Measurements from ENCODE around the gene COLQ.
A peak's percentile ranks its signal among the peaks of the same experiment; 100 is the strongest.
"Not testable (repeated sequence)": the region's sequence is repeated elsewhere in the genome, so short reads cannot be mapped to it uniquely, and the experiment has no call there.

Gene COLQ

DNA sequence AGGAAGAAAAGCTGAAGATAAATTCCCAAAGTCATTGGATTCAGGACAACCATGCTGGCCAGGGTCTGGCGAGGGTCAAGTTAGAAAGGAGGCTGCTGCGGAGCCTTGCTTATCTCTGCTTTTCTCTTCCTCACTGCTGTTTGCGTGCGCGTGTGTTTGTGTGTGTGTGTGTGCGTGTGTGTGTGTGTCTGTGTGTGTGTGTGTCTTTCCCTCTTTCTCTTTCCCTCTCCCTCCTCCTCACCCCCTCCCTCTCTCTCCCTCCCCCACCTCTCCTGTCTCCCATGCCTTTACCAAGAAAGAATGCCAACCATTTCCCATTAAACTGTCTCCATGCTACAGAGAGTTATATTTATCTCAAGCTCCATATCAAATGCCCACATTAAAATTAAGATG is at the start of gene COLQ:
COLQ (minus strand) TSS at position 134 of the 393 bp plus-strand sequence; CDS start at position 53, 81 bp downstream.
- DNase-seq: peak in 1 of 2 donors; percentile 9

DNA sequence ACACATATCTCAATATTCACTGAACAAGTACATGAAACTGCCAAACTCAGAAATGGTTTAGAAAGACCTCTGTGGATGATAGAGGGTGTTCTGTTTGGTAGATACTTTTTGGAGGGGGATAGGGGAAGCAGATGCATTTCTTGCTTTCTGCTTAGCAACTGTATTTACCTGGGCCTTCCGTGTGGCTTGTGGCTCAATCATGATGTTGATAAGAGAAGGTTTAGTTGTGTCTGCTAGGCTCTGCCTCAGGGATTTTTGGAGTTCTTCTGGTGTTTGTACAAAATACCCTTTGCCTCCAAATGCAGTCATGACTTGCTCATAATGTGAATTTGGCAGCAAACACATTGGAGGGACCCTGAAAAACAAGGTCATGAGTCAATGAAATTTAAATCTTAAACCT is 41.7 kb upstream of the COLQ start:
- DNase-seq: no peak

DNA sequence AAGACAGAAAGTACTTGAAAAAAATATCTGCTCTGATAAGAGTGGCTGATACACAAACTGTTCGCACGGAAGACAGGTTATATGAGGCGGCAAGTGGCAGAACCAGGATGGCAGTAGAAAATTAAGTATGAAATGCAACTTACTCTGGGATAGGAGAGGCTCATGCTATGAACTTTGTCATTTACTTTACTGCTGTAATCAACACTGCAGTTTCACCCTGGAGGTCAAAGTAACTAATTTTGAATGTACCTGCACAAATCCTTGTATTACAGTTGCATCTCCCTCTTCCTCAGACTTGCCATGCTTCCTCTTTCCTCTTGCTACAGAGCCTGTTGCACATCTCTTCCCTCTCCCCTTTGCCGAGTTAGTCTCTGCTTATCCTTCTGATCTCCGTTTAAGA is 41.1 kb upstream of the COLQ start:
- no peak for DNase-seq

DNA sequence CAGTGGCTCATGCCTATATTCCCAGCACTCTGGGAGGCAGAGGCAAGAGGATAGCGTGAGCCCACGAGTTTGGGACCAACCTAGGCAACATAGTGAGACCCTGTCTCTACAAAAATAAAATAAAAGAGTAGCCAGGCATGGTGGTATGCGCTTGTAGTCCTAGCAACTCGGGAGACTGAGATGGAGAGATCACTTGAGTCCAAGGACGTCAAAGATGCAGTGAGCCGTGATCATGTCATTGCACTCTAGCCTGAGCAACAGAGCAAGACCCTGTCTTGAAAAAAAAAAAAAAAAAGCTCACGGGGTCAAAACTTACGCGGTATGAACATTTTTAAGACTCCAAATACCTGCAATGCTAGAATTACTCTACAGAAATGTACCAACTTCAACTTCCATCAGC is 37.1 kb upstream of the COLQ start:
- no peak for DNase-seq

DNA sequence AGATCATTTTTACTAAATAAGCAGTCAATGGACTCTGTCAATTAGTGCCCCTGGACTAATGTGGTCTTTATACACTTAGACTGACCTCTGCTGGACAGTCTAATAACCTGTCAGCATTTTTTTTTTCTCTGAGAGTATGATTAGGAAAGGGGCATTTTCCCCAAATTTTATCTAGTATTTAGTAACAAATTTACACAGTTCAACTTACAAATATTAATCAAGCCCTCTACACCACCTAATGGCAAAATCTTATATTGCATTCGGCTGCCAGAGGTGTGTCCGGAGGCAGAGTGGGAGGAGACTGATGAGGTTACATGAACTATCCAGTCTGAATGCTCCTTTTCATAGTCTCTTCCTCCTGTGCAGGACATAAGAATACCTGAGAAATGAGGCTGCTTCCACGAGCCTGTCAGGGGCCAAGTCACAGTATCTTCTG is 36.0 kb upstream of the COLQ start:
- peak; percentile 70 to 86 for DNase-seq

DNA sequence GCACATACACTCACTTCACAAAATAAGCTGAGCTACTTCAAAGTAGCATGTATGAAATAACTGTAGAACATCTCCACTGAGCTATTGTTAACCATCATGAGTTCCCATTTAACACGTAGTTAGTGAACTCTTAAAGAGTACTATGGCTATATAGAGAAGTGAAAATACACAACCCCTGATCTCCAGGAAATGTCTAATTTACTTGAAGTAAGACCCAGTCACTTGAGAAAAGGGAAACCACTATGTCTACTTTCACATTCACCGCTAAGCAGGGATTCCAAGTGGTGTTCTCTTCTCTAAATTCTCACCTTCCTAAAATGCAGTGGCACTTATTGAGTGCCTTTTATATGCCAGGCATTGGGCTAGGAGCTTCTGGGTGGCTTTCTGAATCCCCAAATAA is 35.0 kb upstream of the COLQ start:
- DNase-seq: peak; percentile 3 to 16

DNA sequence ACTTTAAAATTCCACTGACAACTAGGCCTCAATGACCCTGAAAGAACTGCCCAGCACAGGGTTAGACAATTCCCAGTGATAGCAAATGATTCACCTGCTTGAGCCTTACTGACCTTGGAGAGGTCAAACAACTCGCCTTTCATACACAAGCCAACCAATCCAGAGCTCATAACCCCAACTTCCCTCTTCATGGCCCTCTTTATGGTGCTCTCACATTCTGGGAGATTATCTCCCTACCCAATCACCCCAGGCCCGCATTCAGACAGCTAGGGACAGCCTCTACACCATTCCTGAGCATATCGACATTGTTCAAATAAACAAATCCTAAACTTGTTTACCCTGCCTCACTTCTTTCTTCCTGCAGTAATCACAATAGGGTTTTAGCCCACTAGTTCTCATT is 32.2 kb upstream of the COLQ start:
- no peak for DNase-seq

DNA sequence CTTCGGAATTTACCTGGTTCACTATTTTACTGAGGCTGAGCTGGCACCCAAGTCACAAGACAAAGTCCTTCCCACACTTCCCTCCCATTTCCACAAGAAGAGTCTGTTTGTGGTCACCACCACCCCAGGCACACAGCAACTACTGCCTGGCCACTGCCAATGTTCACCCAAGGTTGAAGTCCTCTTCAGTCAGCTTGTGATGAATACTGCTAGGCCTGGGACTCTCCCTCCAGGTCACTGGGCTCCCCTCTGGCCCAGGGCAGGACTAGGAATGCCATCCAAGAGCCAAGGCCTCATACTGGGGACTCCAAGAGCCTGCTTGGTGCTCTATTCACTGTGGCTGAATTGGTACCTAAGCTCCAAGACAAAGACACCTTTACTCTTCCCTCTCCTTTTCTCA is 30.4 kb upstream of the COLQ start:
- DNase-seq: no peak

DNA sequence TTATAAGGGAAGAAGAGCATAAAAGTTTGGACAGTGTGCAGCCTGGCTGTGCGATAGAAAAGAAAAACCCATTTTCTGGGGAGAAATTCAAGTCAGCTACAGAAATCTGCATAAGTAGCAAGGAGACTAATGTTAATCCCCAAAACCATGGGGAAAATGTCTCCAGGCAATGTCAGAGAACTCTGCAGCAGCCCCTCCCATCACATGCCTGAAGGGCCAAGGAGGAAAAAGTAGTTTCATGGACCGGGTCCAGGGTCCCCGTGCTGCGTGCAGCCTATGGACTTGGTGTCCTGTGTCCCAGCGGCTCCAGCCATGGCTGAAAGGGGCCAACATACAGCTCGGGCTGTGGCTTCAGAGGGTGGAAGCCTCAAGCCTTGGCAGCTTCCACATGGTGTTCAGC is 28.3 kb upstream of the COLQ start:
- no peak for DNase-seq

DNA sequence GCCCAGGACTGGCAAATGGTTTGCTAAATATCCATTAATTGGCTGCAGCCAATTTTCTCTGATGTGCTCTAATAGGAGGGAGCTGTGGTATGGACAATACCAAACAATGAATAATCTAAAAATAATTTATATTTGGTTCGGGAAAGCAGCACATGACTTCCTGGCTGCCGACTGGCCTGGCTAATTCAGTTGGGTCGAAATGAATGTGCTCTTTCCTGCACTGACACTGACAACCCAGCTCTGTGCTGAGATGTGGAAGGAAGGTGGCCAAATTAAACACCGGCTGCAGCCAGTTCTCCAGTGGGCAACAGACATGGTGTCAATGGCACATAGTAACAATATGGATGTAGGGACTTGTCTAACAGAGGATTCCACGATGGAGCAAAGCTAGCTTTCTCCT is 21.1 kb upstream of the COLQ start:
- DNase-seq: no peak

DNA sequence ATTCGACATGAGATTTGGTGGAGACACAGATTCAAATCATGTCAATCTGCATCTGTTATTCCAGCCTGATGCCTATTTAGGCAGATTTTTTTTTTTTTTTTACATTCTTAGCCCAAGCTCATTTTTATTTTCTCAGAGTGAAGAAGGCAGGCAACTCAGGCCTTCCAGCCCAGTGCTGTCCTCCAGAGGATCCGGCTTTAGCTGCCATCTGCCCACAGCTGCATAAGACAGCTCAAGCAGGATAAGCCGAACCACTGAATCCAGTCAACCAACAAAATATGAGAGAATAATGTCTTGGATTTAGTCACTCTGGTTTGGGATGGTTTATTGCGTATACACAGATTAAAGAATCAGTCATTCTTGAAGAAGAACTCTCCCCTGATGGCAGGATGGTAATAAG is 19.9 kb upstream of the COLQ start:
- DNase-seq: no peak

DNA sequence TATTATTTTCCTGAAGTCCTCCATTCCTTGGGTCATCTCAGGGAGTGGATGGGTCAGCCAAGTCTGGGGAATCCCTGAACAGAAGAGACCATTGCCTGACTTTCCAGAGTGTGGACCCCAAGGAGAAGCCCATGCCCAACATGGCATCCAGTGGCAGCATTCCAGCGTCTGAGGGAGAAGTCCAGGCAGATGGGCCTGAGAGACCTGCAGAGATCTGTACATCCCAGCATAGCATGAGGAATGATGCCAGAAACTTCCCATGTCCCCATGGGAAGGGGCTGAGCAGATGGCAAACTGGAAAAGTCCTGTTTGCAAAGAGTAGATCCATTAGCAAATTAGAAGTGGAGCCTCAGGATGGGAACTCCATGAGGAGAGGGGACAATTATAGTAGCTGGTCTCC is 17.6 kb upstream of the COLQ start:
- no peak for DNase-seq

DNA sequence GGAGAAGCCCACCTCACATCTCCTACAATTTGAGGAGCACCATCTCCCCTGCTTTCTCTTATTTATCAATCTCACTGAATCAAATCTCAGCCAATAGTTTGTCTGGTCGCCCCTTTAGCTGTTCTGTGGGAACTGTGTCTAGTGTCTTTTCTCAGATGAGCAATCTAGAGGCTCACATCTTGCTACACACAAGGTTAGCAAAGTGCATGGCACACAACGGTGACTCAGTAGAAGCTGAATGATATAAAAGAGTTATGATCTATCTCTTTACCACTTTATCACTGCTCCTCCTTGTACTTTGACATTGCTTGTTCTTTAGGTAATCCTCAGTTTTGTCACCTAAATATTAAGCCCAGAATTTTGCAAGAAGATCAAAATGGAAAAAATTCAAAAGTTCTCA is 16.8 kb upstream of the COLQ start:
- DNase-seq: no peak

DNA sequence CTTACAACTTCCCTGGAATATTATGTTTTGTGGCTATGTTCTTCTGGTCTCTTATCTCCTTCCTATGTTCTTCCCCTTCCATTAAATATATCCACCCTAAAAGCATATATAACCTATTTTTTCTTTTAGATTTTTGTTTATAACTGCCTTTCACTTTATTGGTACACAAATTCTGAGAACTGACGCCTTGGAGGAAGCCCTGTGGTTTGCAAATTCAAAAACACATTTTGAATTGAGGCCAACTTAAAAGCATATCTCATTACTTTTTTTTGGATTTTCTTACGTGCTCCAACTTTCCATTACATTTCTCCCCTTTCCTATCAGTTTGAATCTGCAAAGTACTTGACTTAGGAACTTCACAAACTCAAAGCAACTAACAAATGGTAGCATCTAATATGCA is 15.3 kb upstream of the COLQ start:
- peak in 1 of 2 donors; percentile 17 for DNase-seq

DNA sequence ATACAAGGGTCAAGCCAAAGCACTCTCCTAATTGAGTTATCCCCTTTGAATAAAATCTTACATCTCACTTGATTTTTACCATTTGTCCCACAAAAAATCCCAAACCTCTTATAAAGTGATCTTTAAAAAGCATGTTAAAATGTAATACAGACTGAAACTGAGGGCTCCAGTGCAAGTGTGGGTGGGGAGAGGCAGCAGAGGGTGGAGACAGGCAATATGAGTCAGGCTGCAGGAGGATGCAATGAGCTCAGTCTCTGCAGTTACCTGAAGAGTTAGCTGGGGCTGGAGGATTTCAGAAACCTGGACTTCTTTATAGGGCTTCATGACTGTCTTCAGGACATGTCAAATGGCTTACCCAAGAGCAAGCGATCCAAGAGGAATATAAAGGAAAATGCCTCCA is 14.2 kb upstream of the COLQ start:
- peak in 1 of 2 donors; percentile 25 for DNase-seq

DNA sequence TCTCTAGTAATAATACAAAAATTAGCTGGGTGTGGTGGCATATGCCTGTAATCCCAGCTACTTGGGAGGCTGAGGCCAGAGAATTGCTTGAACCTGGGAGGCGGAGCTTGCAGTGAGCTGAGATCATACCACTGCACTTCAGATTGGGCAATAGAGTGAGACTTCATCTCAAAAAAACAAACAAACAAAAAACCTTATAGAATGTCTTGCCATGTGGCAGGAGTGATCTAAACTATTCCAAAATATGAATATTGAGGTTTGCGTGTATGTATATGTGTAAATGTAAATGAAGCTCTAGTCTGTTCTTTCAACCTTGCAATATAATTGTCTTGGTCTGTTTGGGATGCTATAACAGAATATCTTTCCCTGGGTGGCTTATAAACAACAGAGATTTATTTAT is 11.1 kb upstream of the COLQ start:
- not testable (repeated sequence) for DNase-seq

DNA sequence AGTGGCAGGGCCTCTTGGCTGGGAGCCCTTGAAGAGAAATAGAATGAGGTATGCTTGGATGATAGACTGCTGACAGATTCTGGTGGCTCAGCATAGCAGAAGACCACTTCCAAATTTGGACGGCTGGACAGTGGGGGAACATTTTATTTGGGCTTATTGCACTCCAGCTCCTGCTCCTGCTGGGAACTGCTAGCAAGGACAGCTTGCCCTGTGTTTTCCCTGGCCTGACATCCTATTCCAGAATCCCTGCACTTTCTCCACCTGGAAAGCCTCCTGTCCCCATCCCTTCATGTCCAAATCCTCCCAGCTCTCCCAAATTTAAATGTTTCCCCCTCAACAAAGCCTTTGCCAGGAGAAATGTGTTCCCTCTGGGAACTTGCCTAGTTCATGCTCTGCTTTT is 9.8 kb upstream of the COLQ start:
- DNase-seq: no peak

DNA sequence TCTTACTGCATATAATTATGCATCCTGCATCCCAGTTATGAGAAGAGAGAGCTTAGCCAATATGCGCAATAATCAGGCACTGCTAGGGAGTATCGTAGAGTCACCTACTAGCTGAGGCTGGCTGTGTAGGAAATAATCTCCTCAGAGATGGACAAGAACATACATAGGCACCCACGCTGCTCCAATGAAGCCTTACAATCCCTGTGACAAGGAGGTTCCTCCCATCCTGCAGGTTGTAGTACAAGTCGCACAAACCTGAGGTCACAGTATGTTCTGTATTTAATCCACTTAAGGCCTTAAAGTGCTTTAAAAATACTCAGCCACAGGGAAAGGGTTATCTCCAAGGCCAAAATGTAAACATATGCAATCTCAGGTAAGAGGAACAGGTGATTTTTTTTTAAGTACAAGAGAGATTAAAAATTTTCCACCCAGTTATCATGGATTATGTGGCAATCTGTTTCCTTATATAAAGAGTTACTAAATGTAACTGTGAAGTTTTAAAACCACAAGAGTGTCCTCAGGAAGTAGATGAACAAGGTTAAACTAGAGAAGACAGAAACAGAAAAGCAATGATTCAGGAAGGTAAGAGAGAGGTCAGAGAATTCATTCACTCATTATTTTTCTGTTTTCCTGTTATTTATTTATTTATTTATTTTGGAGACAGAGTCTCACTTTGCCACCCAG is 7.5 kb upstream of the COLQ start:
- peak in 1 of 2 donors; percentile 6 for DNase-seq

DNA sequence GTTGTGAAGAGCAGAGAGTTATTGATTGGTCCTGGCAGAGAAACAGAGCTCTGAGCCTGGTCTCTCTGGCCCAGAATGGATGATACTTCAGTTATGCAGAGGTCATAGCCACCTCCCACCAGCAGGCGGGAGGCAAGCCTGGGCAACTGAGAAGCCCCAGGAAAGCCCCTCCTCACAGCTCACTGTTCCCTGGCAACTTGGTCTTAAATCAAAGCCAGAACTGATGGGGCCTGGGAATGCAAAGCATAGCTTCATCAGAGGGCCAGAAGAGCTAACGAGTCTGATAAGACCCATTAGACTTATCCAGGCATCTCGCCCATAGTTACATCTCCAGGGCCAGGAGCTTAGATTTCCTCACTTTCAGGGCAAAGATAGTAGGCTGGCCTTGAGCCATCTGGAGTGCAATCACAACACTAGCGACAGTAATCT is 5.5 kb upstream of the COLQ start:
- DNase-seq: no peak

DNA sequence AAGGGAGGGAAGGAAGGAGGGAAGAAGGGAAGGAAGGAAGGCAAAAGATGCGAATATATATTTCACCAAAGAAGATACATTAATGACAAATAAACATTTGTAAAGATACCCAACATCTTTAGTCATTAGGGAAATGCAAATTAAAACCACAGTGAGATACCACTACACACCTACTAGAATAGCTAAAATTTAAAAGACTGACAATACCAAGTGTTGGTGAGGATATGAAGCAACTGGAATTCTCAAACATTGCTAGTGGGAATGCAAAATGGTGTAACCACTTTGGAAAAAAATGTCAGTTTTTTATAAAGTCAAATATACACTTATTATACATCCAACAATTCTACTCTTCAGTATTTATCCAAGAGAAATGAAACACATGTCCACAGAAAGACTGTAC is 4.3 kb upstream of the COLQ start:
- no peak for DNase-seq

DNA sequence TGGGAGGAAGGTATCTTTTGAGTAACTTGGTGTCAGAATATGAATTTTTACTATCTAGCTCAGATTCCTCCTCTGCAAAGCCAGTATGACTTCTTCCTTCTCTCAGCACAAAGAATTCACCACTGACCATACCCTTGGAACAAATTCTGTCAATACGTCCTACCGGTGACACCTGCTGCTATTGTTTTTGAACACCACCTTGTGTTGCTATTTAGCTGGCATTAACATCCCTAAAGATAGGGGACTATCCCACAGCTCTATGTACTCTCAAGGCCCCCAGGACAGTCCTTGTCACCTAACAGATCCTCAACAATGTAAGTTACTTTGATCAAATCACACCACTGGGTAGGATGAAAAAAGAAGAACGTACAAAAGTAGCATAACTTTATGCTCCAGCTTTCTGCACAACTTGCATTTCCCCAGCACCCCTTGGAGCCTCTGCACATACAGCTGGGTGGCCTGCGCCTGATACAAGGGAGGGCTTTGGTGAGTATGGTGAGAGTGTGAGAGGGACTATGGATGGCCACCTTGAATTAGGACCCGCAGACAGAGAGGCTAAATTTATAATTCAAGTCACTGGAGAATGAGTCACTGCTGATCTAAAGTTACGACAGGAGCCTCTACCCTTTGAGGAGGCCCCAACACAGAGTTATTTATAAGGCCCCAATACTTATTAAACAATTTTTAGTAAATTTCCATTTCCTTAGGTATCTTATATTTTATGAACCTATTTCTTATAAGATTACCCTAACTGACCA is 2.3 kb upstream of the COLQ start:
- no peak for DNase-seq

DNA sequence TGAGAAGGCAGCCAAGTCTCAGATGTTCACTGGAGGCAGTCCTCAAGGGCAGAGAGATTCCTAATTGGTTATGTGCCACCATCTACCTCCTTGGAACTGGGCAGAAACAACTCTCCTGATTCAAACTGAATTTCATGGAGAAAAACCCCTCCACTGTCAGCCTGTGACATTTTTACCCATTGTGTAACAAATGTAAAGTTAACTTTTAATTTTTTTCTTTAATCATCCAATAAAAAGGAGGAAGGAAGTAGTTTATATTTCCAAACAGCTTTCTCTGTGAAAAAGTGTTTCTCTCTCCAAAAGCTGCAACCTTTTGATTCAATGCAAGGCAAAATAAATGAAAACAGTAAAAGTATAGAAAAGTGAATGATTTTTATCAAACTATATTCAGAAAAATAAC is 510 bp upstream of the COLQ start:
- DNase-seq: no peak

DNA sequence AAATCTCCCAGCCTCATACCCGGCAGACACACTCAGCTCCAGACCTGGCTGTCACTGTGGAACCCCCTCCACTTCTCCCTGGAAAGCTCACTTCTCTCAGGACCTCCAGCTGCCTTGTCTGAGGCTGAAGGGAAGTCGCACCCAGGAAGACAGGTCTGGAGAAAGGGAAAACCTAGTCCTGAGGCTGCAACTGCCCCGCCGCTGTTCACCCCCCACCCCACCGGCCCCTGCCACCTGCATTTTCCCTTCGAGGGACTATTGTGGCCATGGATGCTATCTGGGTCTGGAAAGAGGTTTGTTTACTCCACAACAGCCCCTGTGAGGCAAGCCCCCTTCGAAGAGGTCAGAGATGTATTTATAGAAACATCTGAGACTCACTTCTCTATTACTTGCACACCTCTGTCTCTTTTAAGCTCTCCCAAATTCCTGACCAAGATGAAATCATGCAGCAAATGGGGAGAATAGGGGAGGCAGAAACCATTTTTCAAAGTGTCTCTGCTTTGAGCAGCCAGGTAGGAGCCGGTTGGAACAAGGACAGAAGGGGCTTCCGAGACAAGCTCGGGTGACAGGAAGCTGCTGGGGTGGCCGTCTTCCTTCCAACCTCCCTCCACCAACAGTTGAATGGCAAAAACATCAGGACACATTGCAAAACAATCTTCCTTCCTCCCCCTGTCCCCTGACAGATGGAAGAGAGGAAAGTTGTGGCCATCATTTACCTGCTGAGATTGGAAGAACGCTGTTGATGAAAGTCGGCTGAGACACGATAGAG is 518 bp downstream of the COLQ start:
- DNase-seq: no peak

DNA sequence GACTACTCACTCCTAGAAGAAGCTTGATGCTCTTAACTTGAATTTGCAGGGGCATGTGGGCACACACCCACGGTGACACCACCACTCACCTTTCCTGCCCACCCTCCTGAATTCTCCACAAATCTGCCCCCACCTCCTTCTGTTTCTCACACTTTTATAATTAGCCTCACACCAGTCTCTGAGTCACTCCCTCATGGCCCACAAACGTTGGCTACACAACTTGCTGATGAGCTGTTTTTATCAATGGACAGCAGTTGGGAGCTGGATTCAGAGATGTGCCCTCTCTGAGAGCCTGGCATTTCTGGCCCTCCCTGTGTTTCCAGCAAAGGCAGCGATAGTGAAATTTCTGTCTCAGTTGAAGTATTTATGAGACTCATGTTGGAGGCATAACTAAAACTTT is 1.3 kb downstream of the COLQ start:
- DNase-seq: peak; percentile 14 to 21

All from CD4-positive, alpha-beta T cell treated with Interleukin-1 beta for 1 hour (primary cell).